Endothelial cell of umbilical vein (primary cell): Measurements from ENCODE around the gene DNAH1. TPM values are rescaled to one million over a fixed set of nuclear protein-coding genes. Genes with fewer than 3 reads are reported as not detected.

Experiments
- BruUV-seq: library from RNA; stranded (reverse); fragments of 400-500 nt; replicated peaks from 2 replicates; lab custom pipeline; 2021; lab: Mats Ljungman, UMichigan
- CTCF ChIA-PET: fragments of 300-600, 350-600 bp; sonication (Branson Sonifier 250); formaldehyde crosslinking; loops from one replicate; lab custom pipeline; 2021; ENCODE audit warnings: antibody characterized with exemption, inconsistent platforms; lab: Charles Lee
- POLR2A ChIA-PET: fragments of 300-600, 350-600 bp; sonication (Branson Sonifier 250); formaldehyde crosslinking; loops from one replicate; lab custom pipeline; 2021; ENCODE audit warnings: antibody characterized with exemption, inconsistent platforms; lab: Charles Lee
- DNase-seq: peaks from one replicate; pipeline ENCODE4 v3.0.0-alpha.2; 2011; ENCODE audit warnings: low read depth, low spot score
- FAIRE-seq: peaks from 2 replicates; lab custom pipeline; 2011; peaks lifted over from hg19 to GRCh38; lab: Jason Lieb, UNC
- H2AFZ ChIP-seq: 2 replicates; pipeline ENCODE4 v1.6.0; 2012; ENCODE audit warnings: low read depth, low read length, control low read depth, inconsistent platforms
- H3K27ac ChIP-seq: 2 replicates; pipeline ENCODE4 v1.5.1; 2011; ENCODE audit warnings: low read depth, mild to moderate bottlenecking, control low read depth, low read length, moderate library complexity; ENCODE audit not compliant: insufficient read depth
- H3K27me3 ChIP-seq, 2 experiments: 2 replicates each; pipeline versions ENCODE4 v1.6.0 to v1.6.1; 2011; ENCODE audit warnings: low read length in 2 of 2, mixed read lengths in 1 of 2; ENCODE audit not compliant: control insufficient read depth in 2 of 2, insufficient read depth in 2 of 2
- H3K36me3 ChIP-seq, 2 experiments: 2 replicates in 1 of 2; 3 replicates in 1 of 2; pipeline ENCODE4 v1.5.1; 2011; ENCODE audit warnings: low read length in 2 of 2, mild to moderate bottlenecking in 1 of 2, moderate library complexity in 1 of 2; ENCODE audit not compliant: control insufficient read depth in 2 of 2, insufficient read depth in 2 of 2; ENCODE audit errors: extremely low read depth in 1 of 2
- H3K4me1 ChIP-seq: 3 replicates; pipeline ENCODE4 v1.5.1; 2011; ENCODE audit warnings: mild to moderate bottlenecking, low read length; ENCODE audit not compliant: control insufficient read depth, insufficient read depth; ENCODE audit errors: extremely low read depth
- H3K4me2 ChIP-seq: 2 replicates; pipeline ENCODE4 v1.6.1; 2011; ENCODE audit warnings: low read length, control low read depth, mixed read lengths; ENCODE audit not compliant: insufficient read depth
- H3K4me3 ChIP-seq, 3 experiments: fragments of 200-600 bp in 1 of 3; sonication (generic), shearing (Covaris generic) in 1 of 3; replicated peaks in 1 of 3; 2 replicates each; pipeline ENCODE4 v1.5.1; 2011 to 2016; ENCODE audit warnings: control low read depth in 3 of 3, low read length in 3 of 3, mild to moderate bottlenecking in 2 of 3, inconsistent platforms in 1 of 3, low read depth in 1 of 3, moderate library complexity in 1 of 3; ENCODE audit not compliant: insufficient read depth in 1 of 3
- H3K79me2 ChIP-seq: 2 replicates; pipeline ENCODE4 v1.6.0; 2012; ENCODE audit warnings: low read length, inconsistent platforms; ENCODE audit not compliant: control insufficient read depth, insufficient read depth
- H3K9ac ChIP-seq: replicated peaks from 2 replicates; pipeline ENCODE3; 2011; ENCODE audit warnings: low read length, control low read depth; ENCODE audit not compliant: insufficient read depth; ENCODE audit errors: extremely low read depth
- H3K9me1 ChIP-seq: replicated peaks from 3 replicates; pipeline ENCODE4 v1.6.0; 2011; ENCODE audit warnings: mild to moderate bottlenecking, low read length; ENCODE audit not compliant: control insufficient read depth, insufficient read depth; ENCODE audit errors: extremely low read depth
- H3K9me3 ChIP-seq: replicated peaks from 2 replicates; pipeline ENCODE4 v1.5.1; 2012; ENCODE audit warnings: low read length, inconsistent platforms; ENCODE audit not compliant: control insufficient read depth, insufficient read depth
- H4K20me1 ChIP-seq: replicated peaks from 2 replicates; pipeline ENCODE3; 2011; ENCODE audit warnings: mild to moderate bottlenecking, low read length; ENCODE audit not compliant: control insufficient read depth, insufficient read depth; ENCODE audit errors: extremely low read depth
- EZH2 ChIP-seq: IDR thresholded peaks from 2 replicates; pipeline ENCODE4 v1.6.1; 2012; ENCODE audit warnings: borderline replicate concordance, low read depth, mild to moderate bottlenecking, moderate library complexity, low read length, inconsistent platforms; ENCODE audit not compliant: severe bottlenecking
- FOS ChIP-seq: IDR thresholded peaks from 2 replicates; pipeline ENCODE4 v1.6.1; 2011; ENCODE audit warnings: mild to moderate bottlenecking, low read length, moderate library complexity, borderline replicate concordance; ENCODE audit not compliant: insufficient read depth
- GATA2 ChIP-seq: IDR thresholded peaks from 2 replicates; pipeline ENCODE4 v1.7.0; 2011; ENCODE audit warnings: low read depth, mild to moderate bottlenecking, moderate library complexity, mixed read lengths, low read length; ENCODE audit not compliant: insufficient read length, insufficient read depth
- JUN ChIP-seq: IDR thresholded peaks from 2 replicates; pipeline ENCODE4 v1.6.1; 2011; ENCODE audit warnings: borderline replicate concordance, low read depth; ENCODE audit not compliant: insufficient read length, insufficient read depth
- MYC ChIP-seq: IDR thresholded peaks from one replicate; pipeline ENCODE4 v1.6.1; 2011; ENCODE audit warnings: mild to moderate bottlenecking, low read depth, low read length
- POLR2A ChIP-seq: IDR thresholded peaks from 2 replicates; pipeline ENCODE4 v1.6.1; 2012; ENCODE audit warnings: low read depth, mild to moderate bottlenecking, control low read depth, low read length
- POLR2AphosphoS5 ChIP-seq: IDR thresholded peaks from 2 replicates; pipeline ENCODE4 v1.6.1; 2012; ENCODE audit warnings: low read depth, mild to moderate bottlenecking, control low read depth, low read length, moderate library complexity; ENCODE audit not compliant: insufficient read depth
- dilution Hi-C: fragments of 300-500 bp; cut with MboI; formaldehyde crosslinking; loops from one replicate; pipeline ENCODE4 v1.15.0; 2019; ENCODE audit warnings: low sequenced_read_pairs; ENCODE audit not compliant: extremely low pct_ligation_motif_present
- intact Hi-C: fragments of 100-400 bp; cut with micrococcal nuclease; formaldehyde crosslinking; loops from one replicate; pipeline ENCODE4 v1.10.0; 2022
- polyA plus RNA-seq, 4 experiments: library from polyadenylated mRNA; depleted of rRNA in 3 of 4; stranded (reverse) in 3 of 4; unstranded in 1 of 4; fragments of >200 nt; gene quantifications; 2 replicates each; pipeline versions ENCODE4 v1.2.1 to v1.2.3, GENCODE V29; 2011 to 2012; ENCODE audit warnings: missing spikeins in 1 of 4
- total RNA-seq: library from RNA; stranded (reverse); gene quantifications from 2 replicates; pipeline ENCODE4 v1.2.3, GENCODE V29; 2021
- TF ChIP-seq, protein P1 (sequence below): IDR thresholded peaks from 2 replicates; pipeline ENCODE4 v1.6.1; 2011; ENCODE audit not compliant: insufficient read depth, insufficient read length
- TF ChIP-seq, protein P2 (sequence below), 2 donors: IDR thresholded peaks; 1 replicate in 1 of 2; 2 replicates in 1 of 2; pipeline ENCODE4 v1.5.1; 2011; ENCODE audit warnings: low read length in 2 of 2, mild to moderate bottlenecking in 2 of 2, moderate library complexity in 2 of 2, control low read depth in 1 of 2, inconsistent platforms in 1 of 2, low read depth in 1 of 2; ENCODE audit not compliant: insufficient read depth in 1 of 2; ENCODE audit errors: extremely low read depth in 1 of 2

Gene DNAH1
- total and polyA plus RNA-seq, 2 donors (not counting 3 experiments of a cell fraction or from before 2014, with no cell fraction given): 5.8 to 6.0 TPM

DNA sequence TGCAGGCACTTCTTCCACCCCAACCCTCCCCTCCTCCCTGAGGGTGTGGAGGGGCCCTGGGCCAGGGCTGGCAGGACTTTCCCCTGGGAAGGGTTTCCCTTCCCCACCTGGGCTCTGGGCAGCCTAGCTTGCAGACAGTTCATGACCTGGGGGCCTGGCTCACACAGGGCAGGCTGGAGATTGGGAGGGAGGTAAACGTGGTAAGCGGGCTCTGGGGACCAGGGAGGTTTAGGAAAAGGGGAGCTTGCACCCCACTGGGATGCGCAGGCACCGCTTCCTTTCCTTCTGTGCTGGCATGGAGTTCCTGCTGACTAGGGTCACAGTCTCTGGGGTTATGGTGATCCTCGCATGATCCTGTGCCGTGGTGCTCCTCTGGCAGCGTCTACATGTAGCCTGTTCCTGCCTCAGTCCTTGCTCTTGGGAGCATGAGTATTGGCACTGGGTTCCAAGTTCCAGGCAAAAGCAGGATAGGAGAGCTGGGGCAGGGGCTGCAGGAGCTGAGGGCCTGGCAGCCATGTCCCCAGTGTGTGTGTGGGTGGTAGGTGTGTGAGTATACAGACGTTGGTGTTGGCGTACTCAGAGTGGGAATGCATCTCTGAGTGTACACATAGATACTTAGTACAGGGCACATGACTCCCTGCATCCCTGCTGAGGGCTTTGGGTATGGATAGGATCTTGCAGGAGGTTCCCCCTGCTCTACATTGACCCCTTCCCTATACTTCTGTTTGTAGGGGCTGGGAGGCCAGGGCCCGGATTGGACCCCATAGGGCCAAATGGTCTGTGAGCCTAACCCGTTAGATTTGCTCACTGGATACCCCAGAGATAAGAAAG is 21.6 kb upstream of the DNAH1 start:
- intact Hi-C loops: no loop called here
- Histone ChIP-seq H3K4me3 (no peak overlapping the region), H3K9me1 (no peaks in the 10 kb centered on the region), H3K27me3 (no peaks in the 10 kb centered on the region), H3K9me3 (no peaks in the 10 kb centered on the region), H4K20me1 (no peaks in the 10 kb centered on the region), H3K9ac (no peak overlapping the region), H2AFZ (no peak overlapping the region), H3K36me3 (peaks cover 0 to 25% of the 10 kb centered on the region in 2 experiments), H3K79me2 (peaks cover under 1% of the 10 kb centered on the region), H3K4me2 (no peak overlapping the region), H3K27ac (no peak overlapping the region), H3K4me1 (peaks cover 6% of the 10 kb centered on the region)
- CTCF ChIA-PET: interaction anchor here (1.1 to 8.2 kb wide), 2 partner anchors 13 to 45 kb away, joined by 4 to 107 read pairs; no protein-coding TSS in a partner anchor
- no TSS peak for BruUV-seq
- DNase-seq (no peak), FAIRE-seq (no peak)
- TF ChIP-seq MYC: no peak
- no peak for TF ChIP-seq POLR2A
- TF ChIP-seq FOS: no peak
- no peak for TF ChIP-seq POLR2AphosphoS5
- TF ChIP-seq, protein P1, sequence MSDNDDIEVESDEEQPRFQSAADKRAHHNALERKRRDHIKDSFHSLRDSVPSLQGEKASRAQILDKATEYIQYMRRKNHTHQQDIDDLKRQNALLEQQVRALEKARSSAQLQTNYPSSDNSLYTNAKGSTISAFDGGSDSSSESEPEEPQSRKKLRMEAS: no peak
- TF ChIP-seq JUN: no peak
- TF ChIP-seq GATA2: no peak
- TF ChIP-seq, protein P2, sequence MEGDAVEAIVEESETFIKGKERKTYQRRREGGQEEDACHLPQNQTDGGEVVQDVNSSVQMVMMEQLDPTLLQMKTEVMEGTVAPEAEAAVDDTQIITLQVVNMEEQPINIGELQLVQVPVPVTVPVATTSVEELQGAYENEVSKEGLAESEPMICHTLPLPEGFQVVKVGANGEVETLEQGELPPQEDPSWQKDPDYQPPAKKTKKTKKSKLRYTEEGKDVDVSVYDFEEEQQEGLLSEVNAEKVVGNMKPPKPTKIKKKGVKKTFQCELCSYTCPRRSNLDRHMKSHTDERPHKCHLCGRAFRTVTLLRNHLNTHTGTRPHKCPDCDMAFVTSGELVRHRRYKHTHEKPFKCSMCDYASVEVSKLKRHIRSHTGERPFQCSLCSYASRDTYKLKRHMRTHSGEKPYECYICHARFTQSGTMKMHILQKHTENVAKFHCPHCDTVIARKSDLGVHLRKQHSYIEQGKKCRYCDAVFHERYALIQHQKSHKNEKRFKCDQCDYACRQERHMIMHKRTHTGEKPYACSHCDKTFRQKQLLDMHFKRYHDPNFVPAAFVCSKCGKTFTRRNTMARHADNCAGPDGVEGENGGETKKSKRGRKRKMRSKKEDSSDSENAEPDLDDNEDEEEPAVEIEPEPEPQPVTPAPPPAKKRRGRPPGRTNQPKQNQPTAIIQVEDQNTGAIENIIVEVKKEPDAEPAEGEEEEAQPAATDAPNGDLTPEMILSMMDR (IDR thresholded peaks at IDR 0.05; ENCODE audit: extremely low read depth in 1 of 2, insufficient read depth in 1 of 2, low read depth in 1 of 2, low read length in 2 of 2): no peak
- TF ChIP-seq EZH2: no peak
- dilution Hi-C loops: no loop called here
- POLR2A ChIA-PET: no interaction called here
